GM19372 (cell line): Measurements from ENCODE around the gene GLUD1.
"Not testable (repeated sequence)": the region's sequence is repeated elsewhere in the genome, so short reads cannot be mapped to it uniquely, and the experiment has no call there.

Experiments
- ATAC-seq: cut with Tn5 transposase; IDR thresholded peaks from one replicate; pipeline ENCODE4 v1.9.1; 2021; ENCODE audit warnings: mild to moderate bottlenecking, low read depth, moderate library complexity; ENCODE audit not compliant: unreplicated experiment

GLUD1 gene

DNA sequence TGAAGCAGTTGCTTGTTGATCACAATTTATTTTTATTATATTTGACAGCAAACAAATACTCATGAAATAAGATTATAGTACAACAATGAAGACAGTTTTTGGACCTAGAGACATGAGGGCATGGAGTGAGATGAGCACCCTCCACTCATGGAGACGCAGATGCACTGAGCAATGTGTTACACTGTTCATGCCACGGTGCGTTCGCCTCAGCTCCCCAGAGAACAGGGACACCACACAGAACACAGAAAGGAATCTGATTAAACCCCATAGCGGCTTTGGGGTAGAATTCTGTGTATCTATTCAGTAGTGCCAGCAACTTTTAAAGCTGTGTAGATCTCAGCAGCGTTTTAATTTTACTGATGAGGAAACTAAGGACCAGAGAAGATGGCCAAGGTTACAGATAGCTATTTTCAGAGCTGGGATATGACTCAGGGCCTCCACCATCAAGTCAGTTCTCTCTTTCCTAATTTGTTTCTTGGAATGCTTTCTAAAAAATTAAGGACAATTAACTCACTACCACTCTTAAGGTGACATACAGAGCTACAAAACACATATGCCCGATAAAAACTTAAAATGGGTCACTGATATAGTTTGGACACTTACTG lies 41.0 kb downstream of the GLUD1 start:
- ATAC-seq = no peak

DNA sequence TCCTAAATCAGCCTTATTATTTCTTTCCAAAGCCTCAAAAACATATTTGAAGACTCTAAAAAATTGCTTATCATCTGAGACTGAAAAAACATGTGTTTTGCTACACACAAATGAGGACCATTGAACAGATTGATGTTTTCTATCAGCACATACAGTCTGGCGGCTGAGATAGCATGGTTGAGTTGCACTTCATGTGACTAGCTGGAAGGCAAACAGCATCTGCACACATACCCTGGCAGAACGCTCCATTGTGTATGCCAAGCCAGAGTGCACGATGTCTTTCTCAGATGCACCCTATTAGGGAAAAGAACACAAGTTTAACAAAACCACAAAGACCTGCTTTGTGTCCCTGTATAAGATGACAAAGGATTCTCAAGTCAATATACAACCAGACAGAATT lies 41.5 kb downstream of the GLUD1 start:
- no peak for ATAC-seq

DNA sequence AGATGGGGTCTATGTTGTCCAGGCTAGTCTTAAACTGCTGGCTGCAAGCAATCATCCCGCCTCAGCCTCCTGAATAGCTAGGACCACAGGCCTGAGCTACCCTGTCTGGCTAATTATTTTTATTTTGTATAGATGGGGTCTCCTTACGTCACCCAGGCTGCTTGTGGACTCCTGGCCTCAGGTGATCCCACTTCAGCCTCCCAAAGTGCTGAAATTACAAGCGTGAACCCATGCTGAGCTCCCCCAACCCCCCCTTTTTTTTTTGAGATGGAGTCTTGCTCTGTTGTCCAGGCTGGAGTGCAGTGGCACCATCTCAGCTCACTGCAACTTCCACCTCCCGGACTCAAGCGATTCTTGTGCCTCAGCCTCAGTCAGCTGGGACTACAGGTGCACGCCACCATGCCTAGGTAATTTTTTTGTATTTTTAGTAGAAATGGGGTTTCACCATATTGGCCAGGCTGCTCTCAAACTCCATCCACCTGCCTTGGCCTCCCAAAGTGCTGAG lies 49.2 kb downstream of the GLUD1 start:
- ATAC-seq = no peak

DNA sequence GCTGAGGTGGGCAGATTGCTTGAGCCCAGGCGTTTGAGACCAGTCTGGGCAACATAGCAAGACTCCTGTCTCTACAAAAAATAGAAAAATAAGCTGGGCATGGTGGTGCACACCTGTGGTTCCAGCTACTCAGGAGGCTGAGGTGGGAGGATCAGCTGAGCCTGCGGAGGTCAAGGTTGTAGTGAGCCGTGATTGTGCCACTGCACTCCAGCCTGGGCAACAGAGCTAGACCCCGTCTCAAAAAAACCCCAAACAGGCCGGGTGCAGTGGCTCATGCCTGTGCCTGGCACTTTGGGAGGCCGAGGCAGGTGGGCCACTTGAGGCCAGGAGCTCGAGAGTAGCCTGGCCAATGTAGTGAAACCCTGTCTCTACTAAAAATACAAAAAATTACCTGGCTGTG lies 51.1 kb downstream of the GLUD1 start:
- not testable (repeated sequence) for ATAC-seq

DNA sequence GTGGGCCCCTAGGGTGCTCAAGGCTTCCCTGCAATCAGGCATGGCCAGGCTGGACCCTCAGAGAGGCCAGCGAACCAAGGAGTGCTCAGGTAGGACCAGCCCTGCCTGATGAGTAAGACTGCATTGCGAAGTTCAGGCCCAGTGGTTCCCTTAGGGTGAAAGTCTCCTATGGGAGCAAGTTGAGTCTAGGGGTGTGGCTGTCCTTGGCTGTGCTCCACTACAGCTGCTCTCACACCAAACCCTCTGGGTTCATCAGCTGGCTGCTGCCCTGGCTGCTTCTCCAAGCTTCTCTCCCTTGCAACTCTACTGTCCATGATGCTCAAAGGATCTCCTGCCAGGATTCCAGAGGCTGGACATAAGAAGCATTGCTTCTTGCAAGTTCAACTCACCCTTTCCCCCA lies 55.9 kb downstream of the GLUD1 start:
- ATAC-seq = no peak

DNA sequence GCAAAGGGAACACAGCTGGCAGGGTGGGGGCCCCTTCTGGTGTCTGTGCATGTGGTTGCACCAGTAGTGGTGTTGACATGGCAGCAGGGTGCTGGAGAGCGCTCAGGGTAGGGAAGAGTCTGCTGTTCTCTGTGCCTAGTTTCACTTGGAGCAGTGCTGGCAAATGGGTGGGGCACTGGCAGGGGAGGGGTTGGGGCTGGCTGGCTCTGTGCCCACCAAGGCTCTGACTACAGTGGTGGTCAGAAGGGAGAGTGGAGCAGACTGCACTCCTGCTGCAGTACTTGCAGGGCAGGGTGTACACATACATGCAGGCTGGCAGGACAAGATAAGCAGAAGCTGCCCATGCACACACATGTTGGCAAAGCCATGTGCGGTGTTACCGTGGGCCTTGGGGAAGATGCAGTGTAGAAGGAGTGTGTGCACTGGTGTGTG lies 56.3 kb downstream of the GLUD1 start:
- ATAC-seq = no peak

DNA sequence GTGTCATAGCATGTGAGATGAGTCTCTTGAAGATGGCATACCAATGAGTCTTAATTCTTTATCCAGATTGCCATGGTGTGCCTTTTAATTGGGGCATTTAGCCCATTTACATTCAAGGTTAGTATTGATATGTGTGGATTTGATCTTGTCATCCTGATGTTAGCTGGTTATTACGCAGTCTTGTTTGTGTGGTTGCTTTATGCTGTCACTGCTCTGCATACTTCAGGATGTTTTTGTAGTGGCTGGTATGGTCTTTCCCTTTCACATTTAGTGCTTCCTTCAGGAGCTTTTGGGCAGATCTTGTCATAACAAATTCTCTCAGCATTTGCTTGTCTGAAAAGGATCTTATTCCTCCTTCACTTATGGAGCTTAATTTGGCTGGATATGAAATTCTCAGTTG lies 58.0 kb downstream of the GLUD1 start:
- ATAC-seq = no peak

DNA sequence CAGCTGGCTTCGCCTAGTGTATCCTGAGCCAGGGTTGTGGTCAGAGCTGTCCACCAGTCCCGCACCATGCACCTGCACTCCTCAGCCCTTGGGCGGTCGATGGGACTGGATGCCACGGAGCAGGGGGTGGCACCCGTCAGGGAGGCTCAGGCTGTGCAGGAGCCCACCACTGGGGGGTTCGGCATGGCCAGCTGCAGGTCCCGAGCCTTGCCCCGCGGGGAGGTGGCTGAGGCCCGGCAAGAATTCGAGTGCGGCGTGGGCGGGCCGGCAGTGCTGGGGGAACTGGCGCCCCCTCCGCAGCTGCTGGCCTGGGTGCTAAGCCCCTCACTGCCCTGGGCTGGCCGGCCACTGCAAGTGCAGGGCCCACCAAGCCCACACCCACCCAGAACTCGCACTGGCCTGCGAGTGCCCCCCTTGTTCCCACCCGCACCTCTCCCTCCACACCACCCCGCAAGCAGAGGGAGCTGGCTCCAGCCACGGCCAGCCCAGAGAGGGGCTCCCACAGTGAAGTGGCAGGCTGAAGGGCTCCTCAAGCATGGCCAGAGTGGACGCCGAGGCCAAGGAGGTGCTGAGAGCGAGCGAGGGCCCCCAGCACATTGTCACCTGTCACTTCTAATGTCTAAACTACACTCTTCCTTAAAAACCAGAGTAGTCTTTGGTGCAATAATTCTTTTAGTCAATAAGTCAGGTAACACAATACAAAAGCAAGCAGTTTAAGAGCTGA lies 63.6 kb downstream of the GLUD1 start:
- ATAC-seq = no peak

DNA sequence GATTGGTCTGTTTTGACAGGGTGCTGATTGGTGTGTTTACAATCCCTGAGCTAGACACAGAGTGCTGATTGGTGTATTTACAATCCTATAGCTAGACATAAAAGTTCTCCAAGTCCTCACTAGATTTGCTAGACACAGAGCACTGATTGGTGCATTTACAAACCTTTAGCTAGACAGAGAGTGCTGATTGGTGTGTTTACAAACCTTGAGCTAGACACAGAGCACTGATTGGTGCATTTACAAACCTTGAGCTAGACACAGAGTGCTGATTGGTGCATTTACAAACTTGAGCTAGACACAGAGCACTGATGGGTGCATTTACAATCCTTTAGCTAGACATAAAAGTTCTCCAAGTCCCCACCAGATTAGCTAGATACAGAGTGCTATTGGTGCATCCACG lies 64.2 kb downstream of the GLUD1 start:
- not testable (repeated sequence) for ATAC-seq

DNA sequence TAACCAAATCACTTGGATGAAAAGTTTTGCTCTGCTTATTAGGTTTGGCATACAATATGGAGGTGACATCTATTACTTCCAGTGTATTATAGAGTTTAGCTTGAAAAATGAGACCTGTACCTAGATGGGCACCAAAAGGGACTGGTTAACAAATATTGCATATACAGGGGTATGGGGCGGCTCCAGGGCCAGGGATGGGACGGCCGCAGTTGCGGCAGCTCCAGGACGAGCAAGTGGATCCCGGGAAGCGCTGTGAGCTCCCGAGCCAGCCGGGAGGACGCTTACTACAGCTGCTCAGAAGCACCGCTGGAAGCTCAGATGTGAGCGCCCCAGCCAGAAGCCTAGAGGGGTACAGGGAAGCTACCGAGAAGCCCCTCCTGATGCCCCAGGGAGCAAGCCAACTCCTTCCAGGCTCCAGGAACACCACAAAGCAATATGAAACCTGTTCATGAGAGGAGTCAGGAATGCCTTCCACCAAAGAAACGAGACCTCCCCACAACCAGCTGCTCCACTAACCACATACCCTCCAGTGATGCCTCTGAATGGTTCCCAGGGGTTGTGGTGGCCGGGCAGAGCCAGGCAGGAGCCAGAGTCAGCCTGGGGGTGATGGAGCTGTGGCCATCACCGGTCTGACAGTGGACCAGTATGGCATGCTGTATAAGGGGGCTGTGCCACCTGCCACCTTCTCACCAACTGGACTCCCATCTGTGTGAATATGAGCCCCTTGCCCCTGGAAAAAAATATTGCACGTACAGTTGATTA lies 67.7 kb downstream of the GLUD1 start:
- not testable (repeated sequence) for ATAC-seq

DNA sequence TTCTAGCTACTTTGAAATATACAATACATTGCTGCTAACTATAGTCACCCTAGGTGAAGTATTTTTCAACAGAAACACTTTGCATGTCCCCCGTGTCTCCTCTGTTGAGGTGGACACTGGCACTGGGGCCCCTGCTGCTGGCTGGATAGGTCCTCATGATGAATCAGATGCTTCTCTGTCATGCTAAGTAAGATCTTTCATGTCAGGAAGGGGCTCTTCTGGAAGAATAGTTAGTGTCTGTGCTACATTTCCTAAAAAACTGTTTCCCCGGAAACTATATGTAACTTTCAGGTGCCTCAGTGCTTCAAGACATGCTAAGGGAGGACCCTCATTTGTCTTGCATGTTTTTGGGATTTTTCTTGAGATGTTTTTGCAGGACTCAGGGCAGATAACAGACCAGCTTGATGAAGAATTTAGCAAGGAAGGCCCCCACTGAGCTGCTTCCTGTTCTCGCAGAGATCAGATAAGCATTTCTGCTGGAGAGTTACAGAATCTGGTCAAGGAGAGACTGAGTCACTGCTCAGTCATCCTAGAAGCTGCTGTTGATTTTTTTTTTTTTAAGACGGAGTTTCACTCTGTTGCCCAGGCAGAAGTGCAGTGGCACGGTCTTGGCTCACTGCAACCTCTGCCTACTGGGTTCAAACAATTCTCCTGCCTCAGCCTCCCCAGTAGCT lies 69.2 kb downstream of the GLUD1 start:
- ATAC-seq = not testable (repeated sequence)

DNA sequence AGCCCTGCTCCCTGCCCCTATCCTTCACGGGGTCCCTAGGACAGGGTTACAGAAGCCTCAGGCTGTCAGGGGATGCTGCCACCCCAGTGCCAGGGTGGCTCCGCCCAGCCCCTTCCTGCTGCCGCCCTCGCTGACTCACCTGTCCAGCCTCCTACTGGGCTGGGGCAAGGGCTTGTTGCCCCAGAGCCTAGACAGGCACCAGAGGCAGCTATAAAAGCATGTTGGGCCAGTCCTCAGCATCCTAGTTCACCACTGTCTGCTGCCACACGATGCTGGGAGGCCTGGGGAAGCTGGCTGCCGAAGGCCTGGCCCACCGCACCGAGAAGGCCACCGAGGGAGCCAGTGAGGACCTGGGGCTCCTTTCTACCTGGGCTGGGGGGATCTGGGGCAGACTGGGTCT lies 74.6 kb downstream of the GLUD1 start, which contains the start of gene FAM25A:
FAM25A (plus strand) TSS at position 239 of the 400 bp plus-strand sequence; CDS start at position 270, 31 bp downstream.
- ATAC-seq = not testable (repeated sequence)

DNA sequence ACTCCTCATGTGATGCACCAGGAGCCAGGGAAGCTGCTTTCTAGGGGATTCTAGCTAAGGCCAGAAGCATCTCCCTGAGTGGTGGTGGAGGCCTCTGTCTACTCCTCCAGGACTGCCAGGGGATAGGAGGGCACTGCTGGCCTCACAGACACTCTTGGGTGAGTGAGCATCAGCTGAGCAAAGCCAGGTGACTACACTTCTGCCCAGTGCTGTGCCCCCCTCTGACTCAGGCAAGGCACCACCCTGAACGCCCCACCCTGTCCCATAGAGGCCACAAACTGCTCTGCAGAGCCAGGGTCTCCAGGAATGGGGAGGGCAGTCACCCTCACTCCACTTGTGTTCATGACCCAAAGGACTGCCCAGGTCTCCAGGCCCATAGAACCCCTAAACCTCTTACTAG lies 75.1 kb downstream of the GLUD1 start:
- ATAC-seq = not testable (repeated sequence)

DNA sequence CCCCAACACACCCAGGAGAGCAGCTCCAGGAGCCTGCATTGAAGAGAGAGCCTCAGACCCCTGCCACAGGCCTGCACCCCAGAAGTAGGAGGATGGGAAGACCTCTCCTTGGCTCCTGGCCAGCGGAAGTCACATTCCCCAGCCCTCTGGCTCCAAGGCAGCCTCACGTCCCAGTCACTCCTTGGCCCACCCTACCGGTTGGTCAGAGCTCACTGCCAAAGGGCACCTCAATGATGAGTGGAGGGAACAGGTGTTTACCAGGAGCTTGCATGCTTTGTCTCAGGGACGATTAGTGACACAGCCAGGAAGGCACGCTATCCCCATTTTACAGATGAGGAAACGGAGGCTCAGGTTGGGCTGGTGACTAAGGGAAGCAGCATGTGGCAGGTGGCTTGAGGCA lies 75.6 kb downstream of the GLUD1 start:
- not testable (repeated sequence) for ATAC-seq

DNA sequence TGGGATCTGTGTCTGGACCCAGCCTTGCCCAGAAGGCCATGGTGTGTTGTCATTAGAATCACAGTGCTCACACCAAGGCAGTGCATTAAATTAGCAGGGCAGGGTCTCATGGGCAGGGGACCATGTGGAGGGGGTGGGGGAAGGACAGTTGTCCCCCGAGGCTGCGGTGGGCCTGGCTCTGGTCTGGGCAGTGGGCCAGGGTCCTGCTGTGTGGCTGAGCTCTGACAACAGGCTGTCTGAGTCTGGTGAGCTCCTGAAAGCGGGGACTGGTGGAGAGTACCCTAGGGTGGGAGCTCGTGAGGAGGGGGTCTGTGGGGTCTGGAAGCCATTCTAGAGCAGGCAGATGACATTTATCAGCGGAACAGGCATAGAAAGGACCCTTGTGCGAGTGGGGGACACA lies 76.5 kb downstream of the GLUD1 start:
- ATAC-seq = not testable (repeated sequence)

DNA sequence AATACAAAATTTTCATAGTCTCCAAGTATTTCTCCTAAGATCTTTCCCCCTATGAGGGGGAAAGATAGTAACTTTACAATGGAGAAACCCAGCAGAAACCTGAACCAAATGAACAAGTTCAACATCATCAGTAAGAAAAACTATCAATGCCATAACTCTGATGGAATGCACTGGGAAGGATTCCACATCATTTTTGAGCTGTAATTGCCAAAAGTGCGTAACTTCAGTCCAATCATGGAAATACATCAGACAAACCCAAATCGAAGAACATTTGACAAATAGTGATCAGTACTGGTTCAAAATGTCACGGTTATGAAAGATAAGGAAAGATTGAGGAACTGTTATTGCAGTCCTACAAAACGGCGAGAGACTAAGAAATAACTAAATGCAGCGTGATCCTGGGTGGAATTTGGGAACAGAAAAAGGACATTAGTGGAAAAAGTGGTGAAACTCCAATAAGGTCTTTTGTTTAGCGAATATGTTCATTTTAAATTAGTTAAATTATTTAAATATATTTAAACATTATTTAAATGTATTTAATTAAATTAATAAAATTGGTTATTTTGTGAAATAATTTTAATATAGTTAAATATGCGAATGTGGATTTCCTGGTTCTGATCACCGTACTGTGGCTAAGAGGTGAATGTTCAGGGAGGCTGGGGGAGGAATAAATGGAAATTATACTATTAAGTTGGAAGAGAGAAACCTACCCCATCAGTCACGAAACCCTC lies 79.5 kb downstream of the GLUD1 start:
- not testable (repeated sequence) for ATAC-seq

DNA sequence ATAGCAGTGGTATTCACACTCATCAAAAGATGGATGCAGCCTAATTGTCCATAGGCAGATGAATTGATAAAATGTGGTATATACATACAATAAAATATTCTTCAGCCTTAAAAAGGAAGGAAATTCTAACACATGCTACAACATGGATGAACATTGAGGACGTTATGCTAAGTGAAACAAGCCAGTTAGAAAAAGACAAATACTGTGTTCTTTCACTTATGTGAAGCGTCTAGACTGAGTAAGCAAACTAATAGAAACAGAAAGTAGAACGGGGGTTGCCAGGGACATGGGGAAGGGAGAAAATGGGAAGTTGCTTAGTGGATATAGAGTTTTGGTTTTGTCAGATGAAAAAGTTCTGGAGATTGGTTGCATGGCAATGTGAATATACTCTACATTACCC lies 81.1 kb downstream of the GLUD1 start:
- ATAC-seq = not testable (repeated sequence)

DNA sequence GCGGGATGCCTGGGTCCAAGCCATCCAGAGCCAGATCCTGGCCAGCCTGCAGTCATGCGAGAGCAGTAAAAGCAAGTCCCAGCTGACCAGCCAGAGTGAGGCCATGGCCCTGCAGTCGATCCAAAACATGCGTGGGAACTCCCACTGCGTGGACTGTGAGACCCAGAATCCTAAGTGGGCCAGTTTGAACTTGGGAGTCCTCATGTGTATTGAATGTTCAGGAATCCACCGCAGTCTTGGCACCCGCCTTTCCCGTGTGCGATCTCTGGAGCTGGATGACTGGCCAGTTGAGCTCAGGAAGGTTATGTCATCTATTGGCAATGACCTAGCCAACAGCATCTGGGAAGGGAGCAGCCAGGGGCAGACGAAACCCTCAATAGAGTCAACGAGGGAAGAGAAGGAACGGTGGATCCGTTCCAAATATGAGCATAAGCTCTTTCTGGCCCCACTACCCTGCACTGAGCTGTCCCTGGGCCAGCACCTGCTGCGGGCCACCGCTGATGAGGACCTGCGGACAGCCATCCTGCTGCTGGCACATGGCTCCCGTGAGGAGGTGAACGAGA lies 85.4 kb downstream of the GLUD1 start:
- ATAC-seq = not testable (repeated sequence)

DNA sequence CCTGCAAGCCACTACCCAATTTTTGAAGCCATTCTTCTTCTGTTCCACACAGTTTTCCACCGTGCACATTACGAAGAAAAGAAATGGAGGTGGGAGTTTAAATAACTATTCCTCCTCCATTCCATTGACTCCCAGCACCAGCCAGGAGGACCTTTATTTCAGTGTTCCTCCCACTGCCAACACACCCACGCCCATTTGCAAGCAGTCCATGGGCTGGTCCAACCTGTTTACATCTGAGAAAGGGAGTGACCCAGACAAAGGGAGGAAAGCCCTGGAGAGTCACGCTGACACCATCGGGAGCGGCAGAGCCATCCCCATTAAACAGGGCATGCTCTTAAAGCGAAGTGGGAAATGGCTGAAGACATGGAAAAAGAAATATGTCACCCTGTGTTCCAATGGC lies 86.3 kb downstream of the GLUD1 start:
- ATAC-seq = not testable (repeated sequence)

DNA sequence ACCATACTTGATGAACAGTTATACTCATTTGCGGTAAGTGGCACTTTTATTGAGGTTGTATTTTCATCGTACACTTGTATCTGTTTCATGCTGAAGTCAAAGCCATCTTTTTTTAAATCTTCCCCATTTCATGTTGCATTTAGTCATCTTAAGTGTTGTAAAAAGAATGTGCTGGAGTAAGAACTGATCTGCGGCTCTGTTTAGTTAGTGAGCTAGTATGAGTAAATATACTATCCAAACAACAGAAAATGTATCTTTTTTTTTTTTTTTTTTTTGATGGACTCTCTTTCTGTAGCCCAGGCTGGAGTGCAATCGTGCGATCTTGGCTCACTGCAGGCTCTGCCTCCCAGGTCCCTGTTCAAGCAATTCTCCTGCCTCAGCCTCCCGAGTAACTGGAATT lies 87.0 kb downstream of the GLUD1 start:
- ATAC-seq = not testable (repeated sequence)
